Daoy (cell line): ENCODE measurements around the gene SOX6. TPM values are rescaled to one million over a fixed set of nuclear protein-coding genes. Genes with fewer than 3 reads are reported as not detected.
"Not testable (repeated sequence)": the region's sequence is repeated elsewhere in the genome, so short reads cannot be mapped to it uniquely, and the experiment has no call there.

Source experiments
- DNase-seq: peaks from one replicate; pipeline ENCODE4 v3.0.0-alpha.2; 2015; ENCODE audit warnings: low read depth
- total RNA-seq: library from RNA; depleted of rRNA; stranded (reverse); fragments of >200 nt; shearing (Covaris generic); gene quantifications from 2 replicates; pipeline ENCODE4 v1.2.3, GENCODE V29; 2014

Gene SOX6
- total RNA-seq, 1 experiment from 2014 or later = 3.0 TPM

DNA sequence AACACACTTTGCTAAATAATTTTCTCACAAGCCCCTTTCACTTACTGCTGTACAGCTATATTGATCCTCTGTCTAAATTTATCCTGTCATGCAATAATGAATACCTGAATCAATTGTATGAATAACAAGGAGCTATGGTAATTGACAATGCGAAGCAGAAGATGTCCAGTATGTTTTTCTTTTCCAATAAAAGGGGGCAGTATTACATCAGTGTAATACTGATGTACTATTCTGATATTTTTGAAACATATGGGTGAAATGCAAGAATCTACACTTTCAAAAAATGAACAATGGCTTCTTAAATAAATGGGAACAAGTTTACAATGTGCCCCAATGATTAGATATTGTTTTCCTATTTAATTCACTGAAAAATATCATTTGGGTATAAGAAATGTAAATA lies 315.1 kb downstream of the SOX6 start:
- no peak for DNase-seq

GRCh38 chr11:16040151-16040550 lies 316.2 kb downstream of the SOX6 start:
- DNase-seq = no peak

GRCh38 chr11:16037179-16037578 lies 319.2 kb downstream of the SOX6 start:
- no peak for DNase-seq

- no peak for DNase-seq
Measured at GRCh38 chr11:16036218-16036617, 320.1 kb downstream of the SOX6 start.

GRCh38 chr11:16034074-16034473 lies 322.3 kb downstream of the SOX6 start:
- DNase-seq = no peak

DNA sequence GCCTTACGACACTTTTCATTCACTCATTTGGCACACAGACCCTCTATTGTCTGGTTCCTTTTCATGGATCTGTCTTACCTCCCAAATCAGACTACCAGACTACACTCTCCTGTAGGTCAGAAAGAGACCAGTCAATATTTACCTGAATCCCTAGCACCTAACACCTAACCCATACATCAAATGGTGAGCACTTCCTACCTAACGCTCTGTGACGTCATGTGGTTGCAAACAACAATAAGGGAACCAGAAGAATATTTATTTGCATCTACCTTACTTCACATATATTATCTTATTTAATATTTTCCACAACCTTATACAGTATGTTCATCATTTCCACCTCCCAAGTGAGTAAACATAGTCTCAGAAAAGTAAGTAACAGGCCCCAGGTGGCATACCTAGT lies 323.4 kb downstream of the SOX6 start:
- DNase-seq = no peak

DNA sequence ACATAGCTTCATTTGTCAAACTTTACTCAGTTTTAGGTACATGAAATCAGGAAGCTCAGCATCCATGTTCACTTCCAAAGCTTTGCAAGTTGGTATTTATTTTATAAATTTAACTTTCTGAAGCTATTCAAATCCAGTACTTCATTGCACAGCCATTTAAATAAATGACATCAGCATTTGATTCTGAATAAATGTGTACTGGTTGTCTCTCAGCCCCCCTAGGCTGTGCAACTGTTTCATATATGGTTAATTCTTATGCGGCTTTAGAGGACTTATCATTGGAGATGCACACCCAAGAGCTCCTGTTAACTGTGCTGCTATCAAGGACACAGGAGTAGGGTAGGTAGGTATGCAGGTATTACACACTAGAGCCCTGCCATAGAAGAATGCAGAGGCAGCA lies 325.1 kb downstream of the SOX6 start:
- no peak for DNase-seq

- DNase-seq = no peak
Measured at GRCh38 chr11:16030664-16031063, 325.7 kb downstream of the SOX6 start.

GRCh38 chr11:16029151-16029550 lies 327.2 kb downstream of the SOX6 start:
- DNase-seq = not testable (repeated sequence)

DNA sequence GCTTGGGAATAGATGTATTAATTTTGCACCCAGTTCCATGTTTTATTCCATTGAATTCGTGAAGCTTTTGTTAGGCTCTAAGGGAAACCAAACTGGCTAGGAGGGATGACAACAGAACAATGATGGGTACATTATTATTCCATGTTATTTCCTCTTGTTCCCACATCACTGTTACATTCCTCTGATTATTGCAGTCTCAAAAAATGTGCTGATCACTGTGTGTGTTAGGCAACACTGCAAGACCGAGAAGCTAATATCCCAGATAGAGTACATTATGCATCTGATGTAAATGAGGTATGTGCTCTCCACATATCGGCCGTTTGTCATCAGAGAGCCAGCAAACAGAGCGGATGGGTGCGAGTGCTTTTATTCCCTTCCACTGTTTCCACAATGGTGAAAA lies 327.9 kb downstream of the SOX6 start:
- no peak for DNase-seq

- DNase-seq = no peak
Measured at GRCh38 chr11:16027621-16028020, 328.7 kb downstream of the SOX6 start.

GRCh38 chr11:16026849-16027248 lies 329.5 kb downstream of the SOX6 start:
- no peak for DNase-seq

- no peak for DNase-seq
Measured at GRCh38 chr11:16018931-16019330, 337.4 kb downstream of the SOX6 start.

GRCh38 chr11:16016468-16016829 lies 339.9 kb downstream of the SOX6 start:
- DNase-seq = no peak

DNA sequence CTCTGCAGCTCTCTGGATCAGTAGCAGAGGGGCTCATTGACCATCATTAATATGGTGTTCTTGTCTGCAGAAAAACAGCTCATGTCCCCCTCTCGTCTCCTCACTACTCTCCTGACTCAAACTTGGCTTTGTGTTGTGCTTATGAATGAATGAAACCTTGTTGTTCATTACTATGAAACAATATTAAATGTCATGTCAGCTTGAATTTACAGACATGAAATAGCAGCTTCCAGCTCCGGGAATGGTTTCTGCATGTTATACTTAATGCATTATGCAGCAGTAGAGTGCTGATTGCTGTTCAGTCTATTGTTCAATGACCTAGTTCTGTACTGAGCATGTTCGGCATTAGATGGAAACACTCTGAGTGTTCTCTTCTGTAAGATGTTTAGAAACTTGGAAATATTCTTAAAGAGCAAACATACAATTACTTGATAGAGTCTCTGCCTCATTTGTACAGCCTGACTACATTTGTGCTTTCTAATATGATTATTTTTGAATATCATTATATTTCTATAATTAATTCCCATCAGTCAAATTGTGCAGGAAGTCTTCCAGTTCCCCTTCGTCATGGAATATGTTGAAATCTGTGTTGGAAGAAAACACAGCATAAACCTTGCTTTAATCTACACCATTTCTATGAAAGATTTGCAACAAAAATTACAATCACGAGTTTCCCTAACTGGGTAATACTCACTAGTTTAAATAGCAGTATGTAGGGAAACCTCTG lies 340.4 kb downstream of the SOX6 start:
- DNase-seq = no peak

- no peak for DNase-seq
Measured at GRCh38 chr11:16013649-16014275, 342.6 kb downstream of the SOX6 start.

- no peak for DNase-seq
Measured at GRCh38 chr11:16013242-16013641, 343.1 kb downstream of the SOX6 start.

DNA sequence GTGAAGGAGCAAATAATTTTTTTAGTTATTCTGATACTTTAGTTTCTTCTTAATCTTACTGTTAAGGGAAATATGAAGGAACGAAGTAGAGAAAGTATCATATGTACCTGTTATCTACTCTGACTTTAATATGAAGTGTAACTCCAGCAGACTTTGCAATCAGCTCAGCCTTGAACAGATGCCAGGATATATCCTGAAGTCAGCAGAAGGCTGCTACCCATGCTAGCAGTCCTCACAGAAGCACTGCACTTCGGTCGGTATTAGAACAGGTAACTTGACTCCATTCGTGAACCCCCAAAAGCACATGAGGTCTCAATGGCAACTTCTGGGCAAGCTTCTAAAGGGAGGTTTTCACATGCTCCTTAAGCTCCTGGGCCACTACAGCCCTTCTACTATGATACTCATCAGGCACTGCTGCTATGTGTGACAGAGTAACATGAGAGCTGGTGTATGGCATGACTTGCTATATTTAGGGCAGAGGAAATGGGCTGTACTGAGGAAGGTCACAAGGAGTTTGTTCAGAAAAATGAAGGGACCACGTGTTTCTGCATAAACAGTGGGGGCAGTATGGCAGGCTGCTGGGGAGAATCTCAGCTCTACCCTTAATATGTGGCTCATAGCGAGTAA lies 344.1 kb downstream of the SOX6 start:
- no peak for DNase-seq

DNA sequence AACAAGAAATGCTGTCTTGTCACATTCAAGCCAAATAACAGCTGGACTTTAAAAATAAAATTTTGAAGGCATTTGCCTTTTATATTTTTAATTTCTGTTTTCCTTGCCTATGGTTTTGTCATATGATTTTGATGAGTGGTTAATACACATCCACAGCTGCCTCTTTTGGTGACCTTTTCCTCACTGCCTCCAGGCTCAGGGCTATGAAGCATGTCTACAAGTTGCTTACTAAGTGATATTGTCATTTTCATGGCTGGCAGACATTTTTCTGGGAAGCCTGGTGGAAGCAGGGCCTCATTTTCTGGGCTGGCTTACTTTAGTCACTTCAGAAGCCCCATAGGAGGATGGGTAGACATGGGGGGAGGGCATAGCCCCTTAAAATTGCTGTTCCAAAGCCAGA lies 344.9 kb downstream of the SOX6 start:
- DNase-seq = no peak

GRCh38 chr11:16009021-16009420 lies 347.3 kb downstream of the SOX6 start:
- no peak for DNase-seq

DNA sequence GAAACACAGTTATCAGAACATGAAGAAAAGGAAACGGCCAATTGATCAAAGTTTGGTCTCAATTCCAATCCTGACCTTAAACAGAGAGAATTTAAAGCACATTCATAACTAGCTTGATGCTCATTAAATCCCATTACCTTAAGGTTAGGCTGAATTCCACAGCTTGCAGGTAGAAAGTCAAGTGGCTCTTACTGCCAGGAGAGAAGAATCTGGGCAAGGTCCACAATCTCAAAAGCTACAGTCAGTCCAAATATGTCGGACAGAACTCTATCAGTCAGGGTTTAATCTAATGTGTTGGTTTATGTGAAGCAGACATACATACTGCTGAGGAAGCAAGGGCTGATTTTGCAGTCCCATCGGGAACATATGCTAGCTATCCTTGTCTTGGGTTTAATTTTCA lies 348.8 kb downstream of the SOX6 start:
- DNase-seq = no peak

DNA sequence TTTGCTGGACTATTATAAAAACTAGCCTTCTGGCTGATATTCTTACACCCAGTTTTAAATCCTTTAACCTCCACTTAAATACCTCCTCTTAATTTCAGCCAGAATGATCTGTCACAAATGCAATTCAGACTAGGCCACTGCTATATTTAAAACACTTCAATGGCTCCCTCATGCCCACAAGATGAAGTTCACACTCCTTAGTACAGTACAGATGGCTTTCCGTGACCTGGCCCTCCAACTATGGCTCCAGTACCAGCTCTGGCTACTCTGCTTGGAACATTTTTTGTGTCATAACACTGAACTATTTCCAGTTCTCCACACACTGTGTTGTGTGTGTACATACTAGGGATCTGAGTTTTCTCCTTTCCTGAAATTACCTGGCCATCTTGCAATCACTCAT lies 353.4 kb downstream of the SOX6 start:
- no peak for DNase-seq

GRCh38 chr11:16001899-16002426 lies 354.4 kb downstream of the SOX6 start:
- peak; percentile 88 for DNase-seq
